K562 (cell line): ENCODE measurements around the gene RPS23. TPM values are rescaled to one million over a fixed set of nuclear protein-coding genes. Genes with fewer than 3 reads are reported as not detected.
A peak's percentile ranks its signal among the peaks of the same experiment; 100 is the strongest.

Source experiments
- EZH2 ChIP-seq: IDR thresholded peaks from 2 replicates; pipeline ENCODE4 v1.6.1; 2012; ENCODE audit warnings: low read depth, mild to moderate bottlenecking, inconsistent platforms, low read length, borderline replicate concordance
- KDM5B ChIP-seq: fragments of 200-600 bp; sonication (generic); IDR thresholded peaks from 2 replicates; pipeline ENCODE4 v1.6.1; 2012; ENCODE audit warnings: low read depth, mild to moderate bottlenecking, moderate library complexity, low read length, control low read depth, inconsistent platforms; ENCODE audit not compliant: insufficient replicate concordance
- MAZ ChIP-seq, 2 experiments: fragments of 450-650 bp in 1 of 2; sonication (generic) in 1 of 2; formaldehyde crosslinking; IDR thresholded peaks in 1 of 2; conservative IDR thresholded peaks in 1 of 2; 2 replicates each; pipeline versions ENCODE4 v1.4.0 to v1.5.0; 2020; ENCODE audit warnings: mild to moderate bottlenecking in 1 of 2, missing genetic modification reagents in 1 of 2
- PCBP1 ChIP-seq: fragments of 200-400 bp; formaldehyde crosslinking; IDR thresholded peaks from 2 replicates; pipeline ENCODE4 v1.6.1; 2018; ENCODE audit warnings: mild to moderate bottlenecking, low read depth, low read length; ENCODE audit not compliant: poor library complexity, severe bottlenecking
- PCBP2 ChIP-seq: fragments of 200-400 bp; formaldehyde crosslinking; IDR thresholded peaks from 2 replicates; pipeline ENCODE4 v1.6.1; 2018; ENCODE audit warnings: low read length, low read depth, mild to moderate bottlenecking, moderate library complexity; ENCODE audit not compliant: poor library complexity, severe bottlenecking
- PML ChIP-seq: IDR thresholded peaks from 2 replicates; pipeline ENCODE4 v1.6.1; 2012; ENCODE audit warnings: low read length, inconsistent platforms
- PRPF4 ChIP-seq: fragments of 200-400 bp; formaldehyde crosslinking; IDR thresholded peaks from one replicate; pipeline ENCODE4 v1.6.1; 2017; ENCODE audit warnings: low read length, low read depth, mild to moderate bottlenecking; ENCODE audit not compliant: insufficient read depth, poor library complexity, severe bottlenecking
- polyA plus RNA-seq, 8 experiments: library from polyadenylated mRNA; depleted of rRNA in 4 of 8; stranded (reverse) in 5 of 8; unstranded in 3 of 8; fragments of >200 nt; fragmentation: Nextera tagmentation in 2 of 8; fragmentation: Illumina TruSeq in 1 of 8; extraction: Ambion mirVana in 2 of 8; extraction: Trizol in 1 of 8; gene quantifications; 2 replicates each; pipeline versions ENCODE4 v1.2.1 to v1.2.3, GENCODE V29; 2011 to 2014; ENCODE audit warnings: inconsistent platforms in 1 of 8, missing spikeins in 1 of 8
- total RNA-seq, 7 experiments: library from RNA; depleted of rRNA in 6 of 7; stranded (reverse); fragments of >200 nt in 6 of 7; fragmentation: Illumina TruSeq in 2 of 7; extraction: Trizol in 2 of 7; gene quantifications; 2 replicates each; pipeline versions ENCODE4 v1.2.1 to v1.2.3, GENCODE V29; 2011 to 2021; ENCODE audit warnings: low replicate concordance in 1 of 7
- TF ChIP-seq, protein P1 (sequence below): fragments of 450-650 bp; formaldehyde crosslinking; IDR thresholded peaks from 2 replicates; pipeline ENCODE4 v1.4.0; 2020; ENCODE audit warnings: mild to moderate bottlenecking, moderate library complexity
- TF ChIP-seq, protein P2 (sequence below): fragments of 250-450 bp; sonication (Bioruptor Pico); IDR thresholded peaks from 2 replicates; pipeline ENCODE4 v1.8.0; 2021; ENCODE audit warnings: borderline replicate concordance, mild to moderate bottlenecking, moderate library complexity; ENCODE audit not compliant: poor library complexity, severe bottlenecking
- TF ChIP-seq, protein P3 (sequence below), 2 experiments: fragments of 450-650 bp in 1 of 2; IDR thresholded peaks; 2 replicates each; pipeline ENCODE4 v1.6.1; 2011 to 2017; ENCODE audit warnings: low read depth in 2 of 2, antibody characterized with exemption in 1 of 2, borderline replicate concordance in 1 of 2, low read length in 1 of 2, mild to moderate bottlenecking in 1 of 2, mixed read lengths in 1 of 2; ENCODE audit not compliant: control insufficient read depth in 1 of 2
- TF ChIP-seq, protein P4 (sequence below): fragments of 450-650 bp; formaldehyde crosslinking; IDR thresholded peaks from 2 replicates; pipeline ENCODE4 v1.4.0; 2020; ENCODE audit warnings: mild to moderate bottlenecking, mixed read lengths
- TF ChIP-seq, protein P5 (sequence below): fragments of 450-650 bp; conservative IDR thresholded peaks from 2 replicates; pipeline ENCODE4 v1.6.1; 2016; ENCODE audit warnings: missing genetic modification characterization, low read depth, mild to moderate bottlenecking, control low read depth, missing compliant biosample characterization

Gene RPS23
- total and polyA plus RNA-seq, 9 of the 15 experiments (the other 6 are each of a cell fraction or from before 2014, with no cell fraction given), result 3,252 to 10,689 (median 6,302) TPM

DNA sequence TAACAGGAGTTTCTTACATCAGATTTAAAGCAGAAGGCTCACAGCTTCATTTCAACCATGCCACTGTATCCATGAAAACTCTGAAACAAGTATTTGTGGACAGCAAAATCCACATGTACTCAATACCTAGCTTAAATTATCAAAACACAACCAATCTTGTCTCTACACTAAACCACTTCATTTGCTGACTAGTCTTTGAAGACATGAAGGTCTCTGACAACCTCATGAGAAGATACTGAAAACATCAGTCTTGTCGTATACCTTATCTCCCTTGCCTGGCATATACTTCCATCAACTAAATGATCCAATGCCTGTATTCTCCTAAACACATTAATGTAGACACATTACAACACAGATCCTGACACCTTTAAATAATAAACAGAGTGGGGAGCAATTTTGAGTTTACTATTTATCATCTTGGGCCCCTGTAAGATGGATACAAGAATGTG, 2.9 kb downstream of the RPS23 start (continued):
- TF ChIP-seq, protein P1, sequence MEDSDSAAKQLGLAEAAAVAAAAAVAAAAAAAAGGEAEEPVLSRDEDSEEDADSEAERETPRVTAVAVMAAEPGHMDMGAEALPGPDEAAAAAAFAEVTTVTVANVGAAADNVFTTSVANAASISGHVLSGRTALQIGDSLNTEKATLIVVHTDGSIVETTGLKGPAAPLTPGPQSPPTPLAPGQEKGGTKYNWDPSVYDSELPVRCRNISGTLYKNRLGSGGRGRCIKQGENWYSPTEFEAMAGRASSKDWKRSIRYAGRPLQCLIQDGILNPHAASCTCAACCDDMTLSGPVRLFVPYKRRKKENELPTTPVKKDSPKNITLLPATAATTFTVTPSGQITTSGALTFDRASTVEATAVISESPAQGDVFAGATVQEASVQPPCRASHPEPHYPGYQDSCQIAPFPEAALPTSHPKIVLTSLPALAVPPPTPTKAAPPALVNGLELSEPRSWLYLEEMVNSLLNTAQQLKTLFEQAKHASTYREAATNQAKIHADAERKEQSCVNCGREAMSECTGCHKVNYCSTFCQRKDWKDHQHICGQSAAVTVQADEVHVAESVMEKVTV (CRISPR knock-in tag), result 0 out of 2 replicates have a peak, but pooled peaks have one; percentile 4
- TF ChIP-seq, protein P2, sequence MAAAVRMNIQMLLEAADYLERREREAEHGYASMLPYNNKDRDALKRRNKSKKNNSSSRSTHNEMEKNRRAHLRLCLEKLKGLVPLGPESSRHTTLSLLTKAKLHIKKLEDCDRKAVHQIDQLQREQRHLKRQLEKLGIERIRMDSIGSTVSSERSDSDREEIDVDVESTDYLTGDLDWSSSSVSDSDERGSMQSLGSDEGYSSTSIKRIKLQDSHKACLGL, result no peak
- TF ChIP-seq MAZ (CRISPR knock-in tag; conservative IDR thresholded peaks at IDR 0.05 in 1 of 2, IDR thresholded peaks at IDR 0.05 in 1 of 2), result no peak
- TF ChIP-seq, protein P3, sequence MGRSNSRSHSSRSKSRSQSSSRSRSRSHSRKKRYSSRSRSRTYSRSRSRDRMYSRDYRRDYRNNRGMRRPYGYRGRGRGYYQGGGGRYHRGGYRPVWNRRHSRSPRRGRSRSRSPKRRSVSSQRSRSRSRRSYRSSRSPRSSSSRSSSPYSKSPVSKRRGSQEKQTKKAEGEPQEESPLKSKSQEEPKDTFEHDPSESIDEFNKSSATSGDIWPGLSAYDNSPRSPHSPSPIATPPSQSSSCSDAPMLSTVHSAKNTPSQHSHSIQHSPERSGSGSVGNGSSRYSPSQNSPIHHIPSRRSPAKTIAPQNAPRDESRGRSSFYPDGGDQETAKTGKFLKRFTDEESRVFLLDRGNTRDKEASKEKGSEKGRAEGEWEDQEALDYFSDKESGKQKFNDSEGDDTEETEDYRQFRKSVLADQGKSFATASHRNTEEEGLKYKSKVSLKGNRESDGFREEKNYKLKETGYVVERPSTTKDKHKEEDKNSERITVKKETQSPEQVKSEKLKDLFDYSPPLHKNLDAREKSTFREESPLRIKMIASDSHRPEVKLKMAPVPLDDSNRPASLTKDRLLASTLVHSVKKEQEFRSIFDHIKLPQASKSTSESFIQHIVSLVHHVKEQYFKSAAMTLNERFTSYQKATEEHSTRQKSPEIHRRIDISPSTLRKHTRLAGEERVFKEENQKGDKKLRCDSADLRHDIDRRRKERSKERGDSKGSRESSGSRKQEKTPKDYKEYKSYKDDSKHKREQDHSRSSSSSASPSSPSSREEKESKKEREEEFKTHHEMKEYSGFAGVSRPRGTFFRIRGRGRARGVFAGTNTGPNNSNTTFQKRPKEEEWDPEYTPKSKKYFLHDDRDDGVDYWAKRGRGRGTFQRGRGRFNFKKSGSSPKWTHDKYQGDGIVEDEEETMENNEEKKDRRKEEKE (IDR thresholded peaks at IDR 0.05; ENCODE audit: borderline replicate concordance in 1 of 2, control insufficient read depth in 1 of 2, low read depth in 2 of 2, low read length in 1 of 2), result peak; percentile 11 to 52; a peak in 1 of 4 replicates
- no peak for TF ChIP-seq EZH2
- TF ChIP-seq PCBP2, result no peak
- TF ChIP-seq, protein P4, sequence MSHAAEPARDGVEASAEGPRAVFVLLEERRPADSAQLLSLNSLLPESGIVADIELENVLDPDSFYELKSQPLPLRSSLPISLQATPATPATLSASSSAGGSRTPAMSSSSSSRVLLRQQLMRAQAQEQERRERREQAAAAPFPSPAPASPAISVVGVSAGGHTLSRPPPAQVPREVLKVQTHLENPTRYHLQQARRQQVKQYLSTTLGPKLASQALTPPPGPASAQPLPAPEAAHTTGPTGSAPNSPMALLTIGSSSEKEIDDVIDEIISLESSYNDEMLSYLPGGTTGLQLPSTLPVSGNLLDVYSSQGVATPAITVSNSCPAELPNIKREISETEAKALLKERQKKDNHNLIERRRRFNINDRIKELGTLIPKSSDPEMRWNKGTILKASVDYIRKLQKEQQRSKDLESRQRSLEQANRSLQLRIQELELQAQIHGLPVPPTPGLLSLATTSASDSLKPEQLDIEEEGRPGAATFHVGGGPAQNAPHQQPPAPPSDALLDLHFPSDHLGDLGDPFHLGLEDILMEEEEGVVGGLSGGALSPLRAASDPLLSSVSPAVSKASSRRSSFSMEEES (CRISPR knock-in tag), result no peak
- no peak for TF ChIP-seq PRPF4
- TF ChIP-seq PML, result peak; percentile 55; the same call in 1 of the 2 replicates
- no peak for TF ChIP-seq PCBP1
- peak; percentile 19 for TF ChIP-seq KDM5B
- TF ChIP-seq, protein P5, sequence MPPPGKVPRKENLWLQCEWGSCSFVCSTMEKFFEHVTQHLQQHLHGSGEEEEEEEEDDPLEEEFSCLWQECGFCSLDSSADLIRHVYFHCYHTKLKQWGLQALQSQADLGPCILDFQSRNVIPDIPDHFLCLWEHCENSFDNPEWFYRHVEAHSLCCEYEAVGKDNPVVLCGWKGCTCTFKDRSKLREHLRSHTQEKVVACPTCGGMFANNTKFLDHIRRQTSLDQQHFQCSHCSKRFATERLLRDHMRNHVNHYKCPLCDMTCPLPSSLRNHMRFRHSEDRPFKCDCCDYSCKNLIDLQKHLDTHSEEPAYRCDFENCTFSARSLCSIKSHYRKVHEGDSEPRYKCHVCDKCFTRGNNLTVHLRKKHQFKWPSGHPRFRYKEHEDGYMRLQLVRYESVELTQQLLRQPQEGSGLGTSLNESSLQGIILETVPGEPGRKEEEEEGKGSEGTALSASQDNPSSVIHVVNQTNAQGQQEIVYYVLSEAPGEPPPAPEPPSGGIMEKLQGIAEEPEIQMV (tag), result no peak
